IPS DF 6.9 (cell line): ENCODE results near the gene LTC4S.
"Not testable (repeated sequence)": the region's sequence is repeated elsewhere in the genome, so short reads cannot be mapped to it uniquely, and the experiment has no call there.

Experiments
- DNase-seq: peaks from one replicate; pipeline ENCODE4 v3.0.0-alpha.2; 2013; ENCODE audit warnings: low read depth, low spot score
- H3K27ac ChIP-seq: one replicate; pipeline ENCODE4 v1.5.1; 2013; ENCODE audit warnings: low read length, control low read depth
- H3K27me3 ChIP-seq: 2 replicates; pipeline ENCODE4 v1.6.1; 2013; ENCODE audit warnings: mild to moderate bottlenecking, low read length; ENCODE audit not compliant: control insufficient read depth, insufficient read depth
- H3K36me3 ChIP-seq: 2 replicates; pipeline ENCODE4 v1.6.1; 2013; ENCODE audit warnings: low read length; ENCODE audit not compliant: control insufficient read depth, insufficient read depth
- H3K4me1 ChIP-seq: 2 replicates; pipeline ENCODE4 v1.6.1; 2013; ENCODE audit warnings: low read length; ENCODE audit not compliant: control insufficient read depth, insufficient read depth
- H3K4me3 ChIP-seq: 2 replicates; pipeline ENCODE4 v1.5.1; 2013; ENCODE audit warnings: mild to moderate bottlenecking, low read length
- H3K9me3 ChIP-seq: 2 replicates; pipeline ENCODE4 v1.6.1; 2013; ENCODE audit warnings: low read length, inconsistent platforms; ENCODE audit not compliant: control insufficient read depth, insufficient read depth
- WGBS: extraction: QIAGEN DNeasy Blood & Tissue Kit; methylation state at CpG from one replicate; pipeline ENCODE4 v1.1.7; 2013; ENCODE audit warnings: mixed read lengths, missing lambda C conversion rate; ENCODE audit not compliant: insufficient read length, insufficient coverage; 5-methylcytosine and 5-hydroxymethylcytosine counted together

Gene LTC4S

GRCh38 chr5:179827680-179828079, 33.9 kb downstream of the LTC4S start:
- Histone ChIP-seq H3K27ac (no peak overlapping the region), H3K9me3 (no peaks in the 10 kb centered on the region), H3K4me1 (peaks cover 2% of the 10 kb centered on the region; the same call in 1 of the 2 replicates), H3K36me3 (peaks cover 40% of the 10 kb centered on the region), H3K27me3 (no peaks in the 10 kb centered on the region), H3K4me3 (no peak overlapping the region)
- no CpG with 5 or more reads among the region's 9 CpGs for WGBS
- DNase-seq, result no peak

GRCh38 chr5:179828756-179829421, 35.1 kb downstream of the LTC4S start:
- Histone ChIP-seq H3K9me3 (no peaks in the 10 kb centered on the region), H3K4me1 (peaks cover 2% of the 10 kb centered on the region; the same call in 1 of the 2 replicates), H3K27me3 (no peaks in the 10 kb centered on the region), H3K27ac (no peak overlapping the region), H3K36me3 (peaks cover 47% of the 10 kb centered on the region), H3K4me3 (no peak overlapping the region)
- DNase-seq, result no peak
- WGBS, result no CpG with 5 or more reads among the region's 3 CpGs

DNA sequence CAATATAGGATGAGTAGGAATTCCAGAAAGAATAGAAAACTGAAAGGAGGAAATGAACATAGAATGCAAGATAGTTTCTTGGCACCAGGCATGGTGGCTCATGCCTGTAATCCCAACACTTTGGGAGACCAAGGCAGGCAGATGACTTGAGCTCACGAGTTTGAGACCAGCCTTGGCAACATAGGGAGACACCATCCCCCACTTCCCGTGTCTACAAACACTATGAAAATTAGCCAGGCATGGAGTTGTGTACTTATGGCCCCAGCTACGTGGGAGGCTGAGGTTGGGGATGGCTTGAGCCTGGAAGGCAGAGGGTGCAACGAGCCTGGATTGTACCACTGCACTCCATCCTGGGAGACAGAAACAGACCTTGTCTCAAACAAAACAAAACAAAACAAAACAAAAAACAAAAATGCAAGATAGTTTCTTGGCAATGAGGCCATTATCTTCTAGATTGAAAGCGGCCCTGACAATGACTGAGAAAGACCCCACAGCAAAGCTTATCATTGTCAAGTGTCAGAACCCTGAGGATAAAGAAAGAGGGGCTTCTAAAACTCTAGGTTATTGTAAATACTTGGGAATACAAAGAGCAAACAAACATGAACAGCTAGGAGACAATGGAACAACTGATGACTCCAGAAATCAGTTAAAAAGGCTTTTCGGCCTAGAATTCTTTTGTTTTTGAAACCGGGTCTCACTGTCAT, 36.1 kb downstream of the LTC4S start:
- no peaks in the 10 kb centered on the region for H3K27me3 ChIP-seq

GRCh38 chr5:179830818-179831468, 37.2 kb downstream of the LTC4S start:
- no CpG with 5 or more reads among the region's 7 CpGs for WGBS
- Histone ChIP-seq H3K36me3 (peaks cover 28% of the 10 kb centered on the region), H3K27ac (no peak overlapping the region)

More for the DNA sequence above, 36.1 kb downstream of the LTC4S start:
- DNase-seq, result no peak
- no peaks in the 10 kb centered on the region for H3K9me3 ChIP-seq
- H3K27ac ChIP-seq, result no peak overlapping the region
- WGBS, result no CpG with 5 or more reads among the region's 7 CpGs
- peaks cover 2% of the 10 kb centered on the region; the same call in 1 of the 2 replicates for H3K4me1 ChIP-seq
- H3K36me3 ChIP-seq, result peaks cover 38% of the 10 kb centered on the region
- H3K4me3 ChIP-seq, result no peak overlapping the region

DNA sequence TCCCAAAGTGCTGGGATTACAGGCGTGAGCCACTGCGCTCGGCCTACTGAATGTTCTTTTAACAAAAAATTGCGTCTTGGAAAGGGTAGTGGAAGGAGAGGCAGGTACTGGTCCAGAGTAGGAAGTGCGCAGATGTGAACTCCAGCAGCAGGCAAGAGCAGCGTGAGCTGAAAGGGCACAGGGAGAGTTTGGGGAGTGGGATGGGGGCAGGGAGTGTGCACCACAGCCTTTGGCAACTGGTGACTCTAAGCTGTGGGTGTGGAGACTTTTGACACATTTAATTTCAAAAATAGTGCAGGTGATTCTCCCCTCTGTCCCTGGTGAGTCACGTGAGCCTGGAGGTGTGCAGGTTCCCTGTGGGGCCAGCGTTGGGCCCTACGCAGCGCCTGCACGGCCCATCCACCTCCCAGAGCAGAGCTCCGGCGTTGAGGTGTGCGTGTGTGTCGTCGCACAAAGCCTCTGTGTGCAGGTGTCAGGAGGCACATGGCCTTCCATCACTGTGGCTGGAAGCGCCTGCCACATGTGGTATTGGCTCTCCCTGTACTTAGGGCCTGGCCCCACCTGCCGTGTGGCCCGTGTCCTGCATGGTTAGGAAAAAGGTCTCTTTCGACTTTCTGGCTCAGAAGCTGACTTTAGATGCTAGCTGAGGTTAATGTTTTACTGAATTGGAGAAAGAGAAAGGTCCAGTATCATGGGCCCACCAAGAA, 38.4 kb downstream of the LTC4S start:
- no peaks in the 10 kb centered on the region for H3K27me3 ChIP-seq
- H3K4me1 ChIP-seq, result peaks cover 2% of the 10 kb centered on the region; the same call in 1 of the 2 replicates
- no peak overlapping the region for H3K4me3 ChIP-seq
- no peaks in the 10 kb centered on the region for H3K9me3 ChIP-seq
- peaks cover 36% of the 10 kb centered on the region for H3K36me3 ChIP-seq
- WGBS, result no CpG with 5 or more reads among the region's 20 CpGs
- no peak overlapping the region for H3K27ac ChIP-seq
- DNase-seq, result no peak

More at GRCh38 chr5:179830818-179831468, 37.2 kb downstream of the LTC4S start:
- Histone ChIP-seq H3K27me3 (no peaks in the 10 kb centered on the region), H3K9me3 (no peaks in the 10 kb centered on the region), H3K4me1 (peaks cover 2% of the 10 kb centered on the region; the same call in 1 of the 2 replicates), H3K4me3 (no peak overlapping the region)
- DNase-seq, result no peak

GRCh38 chr5:179833056-179833708, 39.4 kb downstream of the LTC4S start:
- H3K4me3 ChIP-seq, result no peak overlapping the region
- no peaks in the 10 kb centered on the region for H3K27me3 ChIP-seq
- no CpG with 5 or more reads among the region's 23 CpGs for WGBS
- H3K27ac ChIP-seq, result no peak overlapping the region
- no peaks in the 10 kb centered on the region for H3K9me3 ChIP-seq
- H3K4me1 ChIP-seq, result peaks cover 2% of the 10 kb centered on the region; the same call in 1 of the 2 replicates
- DNase-seq, result no peak
- peaks cover 36% of the 10 kb centered on the region for H3K36me3 ChIP-seq

DNA sequence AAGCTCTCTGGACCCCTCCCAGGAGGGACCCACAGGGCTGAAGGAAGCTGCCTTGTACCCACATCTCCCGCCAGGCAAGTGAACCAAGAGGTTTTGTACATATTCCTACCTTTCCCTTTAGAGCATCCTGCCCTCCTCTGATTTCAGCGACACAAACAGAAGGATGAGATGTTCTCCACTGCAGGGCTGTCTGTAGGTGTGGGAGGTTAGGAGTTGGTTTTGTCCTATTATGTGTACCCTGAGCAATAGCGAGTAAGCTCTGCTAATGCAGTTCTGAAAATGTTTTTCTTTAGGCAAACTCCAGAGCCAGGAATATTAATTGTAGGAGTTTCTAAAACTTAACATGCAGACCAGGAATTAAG, 39.9 kb downstream of the LTC4S start:
- Histone ChIP-seq H3K4me1 (peaks cover 2% of the 10 kb centered on the region; the same call in 1 of the 2 replicates), H3K36me3 (peaks cover 36% of the 10 kb centered on the region), H3K27me3 (no peaks in the 10 kb centered on the region), H3K9me3 (no peaks in the 10 kb centered on the region), H3K4me3 (no peak overlapping the region), H3K27ac (no peak overlapping the region)
- no CpG with 5 or more reads among the region's 3 CpGs for WGBS
- no peak for DNase-seq

DNA sequence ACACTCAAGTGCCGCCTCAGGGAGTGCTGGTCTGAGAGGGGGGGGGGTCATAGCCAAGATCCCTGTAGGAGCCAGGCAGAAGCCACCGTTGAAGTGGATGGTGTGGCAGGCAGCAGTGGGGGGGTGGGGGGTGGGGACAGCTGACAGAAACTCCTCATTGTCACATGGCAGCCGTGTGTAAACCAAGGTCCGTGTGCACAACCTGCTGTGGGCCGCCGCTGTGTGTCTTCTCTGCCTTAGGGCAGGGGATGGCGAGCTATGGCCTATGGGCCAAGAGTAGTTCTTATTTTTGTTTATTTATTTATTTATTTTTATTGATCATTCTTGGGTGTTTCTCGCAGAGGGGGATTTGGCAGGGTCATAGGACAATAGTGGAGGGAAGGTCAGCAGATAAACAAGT, 40.3 kb downstream of the LTC4S start:
- Histone ChIP-seq H3K9me3 (no peaks in the 10 kb centered on the region), H3K4me1 (no peaks in the 10 kb centered on the region), H3K4me3 (no peak overlapping the region), H3K27ac (no peak overlapping the region), H3K36me3 (peaks cover 34% of the 10 kb centered on the region), H3K27me3 (no peaks in the 10 kb centered on the region)
- WGBS, result no CpG with 5 or more reads among the region's 8 CpGs
- DNase-seq, result no peak

DNA sequence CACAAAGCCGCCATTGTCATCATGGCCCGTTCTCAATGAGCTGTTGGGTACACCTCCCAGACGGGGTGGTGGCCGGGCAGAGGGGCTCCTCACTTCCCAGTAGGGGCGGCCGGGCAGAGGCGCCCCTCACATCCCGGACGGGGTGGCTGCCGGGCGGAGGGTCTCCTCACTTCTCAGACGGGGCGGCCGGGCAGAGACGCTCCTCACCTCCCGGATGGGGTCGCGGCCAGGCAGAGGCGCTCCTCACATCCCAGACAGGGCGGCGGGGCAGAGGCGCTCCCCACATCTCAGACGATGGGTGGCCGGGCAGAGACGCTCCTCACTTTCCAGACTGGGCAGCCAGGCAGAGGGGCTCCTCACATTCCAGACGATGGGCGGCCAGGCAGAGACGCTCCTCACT, 41.1 kb downstream of the LTC4S start:
- not testable (repeated sequence) for H3K9me3 ChIP-seq, H3K27me3 ChIP-seq, H3K27ac ChIP-seq, H3K4me3 ChIP-seq, H3K4me1 ChIP-seq, DNase-seq
- WGBS, result no CpG with 5 or more reads among the region's 28 CpGs
- peaks cover 33% of the 10 kb centered on the region for H3K36me3 ChIP-seq
